Measurements from ENCODE around the gene ANTXR1.

Gene ANTXR1

GRCh38 chr2:69201259-69201658, 188.3 kb downstream of the ANTXR1 start:
- H3F3A ChIP-seq (ENCODE audit: low read depth): no peaks in the 10 kb centered on the region
- no peak overlapping the region for H2AFZ ChIP-seq (ENCODE audit: low read length)
- TF ChIP-seq, protein P1, sequence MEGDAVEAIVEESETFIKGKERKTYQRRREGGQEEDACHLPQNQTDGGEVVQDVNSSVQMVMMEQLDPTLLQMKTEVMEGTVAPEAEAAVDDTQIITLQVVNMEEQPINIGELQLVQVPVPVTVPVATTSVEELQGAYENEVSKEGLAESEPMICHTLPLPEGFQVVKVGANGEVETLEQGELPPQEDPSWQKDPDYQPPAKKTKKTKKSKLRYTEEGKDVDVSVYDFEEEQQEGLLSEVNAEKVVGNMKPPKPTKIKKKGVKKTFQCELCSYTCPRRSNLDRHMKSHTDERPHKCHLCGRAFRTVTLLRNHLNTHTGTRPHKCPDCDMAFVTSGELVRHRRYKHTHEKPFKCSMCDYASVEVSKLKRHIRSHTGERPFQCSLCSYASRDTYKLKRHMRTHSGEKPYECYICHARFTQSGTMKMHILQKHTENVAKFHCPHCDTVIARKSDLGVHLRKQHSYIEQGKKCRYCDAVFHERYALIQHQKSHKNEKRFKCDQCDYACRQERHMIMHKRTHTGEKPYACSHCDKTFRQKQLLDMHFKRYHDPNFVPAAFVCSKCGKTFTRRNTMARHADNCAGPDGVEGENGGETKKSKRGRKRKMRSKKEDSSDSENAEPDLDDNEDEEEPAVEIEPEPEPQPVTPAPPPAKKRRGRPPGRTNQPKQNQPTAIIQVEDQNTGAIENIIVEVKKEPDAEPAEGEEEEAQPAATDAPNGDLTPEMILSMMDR (conservative IDR thresholded peaks at IDR 0.05; ENCODE audit: low read length): no peak
- TF ChIP-seq EZH2phosphoT487 (IDR thresholded peaks at IDR 0.05; ENCODE audit: borderline replicate concordance): no peak
- H3K9ac ChIP-seq (ENCODE audit: low read depth, low read length, poor library complexity, severe bottlenecking): no peak overlapping the region
- no peaks in the 10 kb centered on the region for H3K9me3 ChIP-seq (ENCODE audit: insufficient read depth, low read depth, low read length)
- H3K79me2 ChIP-seq (ENCODE audit: insufficient read depth, low read length): no peaks in the 10 kb centered on the region
- no peaks in the 10 kb centered on the region for H4K20me1 ChIP-seq (ENCODE audit: insufficient read depth, low read length, poor library complexity, severe bottlenecking)
- no peak overlapping the region for H3K4me3 ChIP-seq (ENCODE audit: low read length, poor library complexity, severe bottlenecking)
- no peaks in the 10 kb centered on the region for H3K27me3 ChIP-seq (ENCODE audit: insufficient read depth, low read length, poor library complexity, severe bottlenecking)
- no peaks in the 10 kb centered on the region; the same call in 1 of the 2 replicates for H3K36me3 ChIP-seq (ENCODE audit: insufficient read depth, low read length)
- no peaks in the 10 kb centered on the region for H3K9me2 ChIP-seq (replicated peaks; ENCODE audit: low read depth, low read length)
- H3K4me2 ChIP-seq (ENCODE audit: low read depth, low read length, poor library complexity, severe bottlenecking): no peak overlapping the region
- no peaks in the 10 kb centered on the region for H3K4me1 ChIP-seq (ENCODE audit: insufficient read depth, low read length, poor library complexity, severe bottlenecking)

DNA sequence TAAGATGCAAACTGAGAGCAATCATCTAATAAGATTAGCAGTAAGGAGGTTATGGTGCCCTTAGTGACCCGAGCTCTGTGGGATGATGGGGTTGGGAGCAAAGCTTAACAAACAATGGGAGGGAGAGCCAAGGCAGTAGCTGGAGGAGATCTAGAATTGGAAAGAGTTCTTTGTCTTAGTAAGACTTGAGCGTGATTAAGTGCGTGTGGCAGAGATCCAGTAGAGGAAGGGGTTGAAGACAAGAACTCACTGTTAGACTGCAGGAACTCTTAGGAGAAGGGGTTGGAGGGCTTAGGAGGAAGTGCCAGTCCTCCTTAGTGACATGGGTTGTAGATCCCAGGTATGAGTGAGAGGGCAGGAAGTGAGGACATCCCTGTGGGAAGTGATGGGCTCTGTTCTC, 189.3 kb downstream of the ANTXR1 start:
- Histone ChIP-seq H3K4me2 (ENCODE audit: low read depth, low read length, poor library complexity, severe bottlenecking) (no peak overlapping the region), H3K27me3 (ENCODE audit: insufficient read depth, low read length, poor library complexity, severe bottlenecking) (no peaks in the 10 kb centered on the region), H3K9ac (ENCODE audit: low read depth, low read length, poor library complexity, severe bottlenecking) (no peak overlapping the region), H3K4me1 (ENCODE audit: insufficient read depth, low read length, poor library complexity, severe bottlenecking) (no peaks in the 10 kb centered on the region), H4K20me1 (ENCODE audit: insufficient read depth, low read length, poor library complexity, severe bottlenecking) (no peaks in the 10 kb centered on the region), H3K9me3 (ENCODE audit: insufficient read depth, low read depth, low read length) (no peaks in the 10 kb centered on the region), H2AFZ (ENCODE audit: low read length) (no peak overlapping the region), H3K36me3 (ENCODE audit: insufficient read depth, low read length) (no peaks in the 10 kb centered on the region; the same call in 1 of the 2 replicates), H3F3A (ENCODE audit: low read depth) (no peaks in the 10 kb centered on the region), H3K9me2 (replicated peaks; ENCODE audit: low read depth, low read length) (no peaks in the 10 kb centered on the region), H3K79me2 (ENCODE audit: insufficient read depth, low read length) (no peaks in the 10 kb centered on the region), H3K4me3 (ENCODE audit: low read length, poor library complexity, severe bottlenecking) (no peak overlapping the region)
- TF ChIP-seq EZH2phosphoT487 (IDR thresholded peaks at IDR 0.05; ENCODE audit: borderline replicate concordance): no peak
- TF ChIP-seq, protein P1 (conservative IDR thresholded peaks at IDR 0.05; ENCODE audit: low read length): no peak

GRCh38 chr2:69203166-69203985, 190.4 kb downstream of the ANTXR1 start:
- H3K79me2 ChIP-seq (ENCODE audit: insufficient read depth, low read length): no peaks in the 10 kb centered on the region
- H3K4me3 ChIP-seq (ENCODE audit: low read length, poor library complexity, severe bottlenecking): no peak overlapping the region
- H3K4me2 ChIP-seq (ENCODE audit: low read depth, low read length, poor library complexity, severe bottlenecking): no peak overlapping the region
- TF ChIP-seq, protein P1 (conservative IDR thresholded peaks at IDR 0.05; ENCODE audit: low read length): no peak
- TF ChIP-seq EZH2phosphoT487 (IDR thresholded peaks at IDR 0.05; ENCODE audit: borderline replicate concordance): no peak
- no peak overlapping the region for H2AFZ ChIP-seq (ENCODE audit: low read length)
- H3K9me2 ChIP-seq (replicated peaks; ENCODE audit: low read depth, low read length): no peaks in the 10 kb centered on the region
- no peaks in the 10 kb centered on the region for H4K20me1 ChIP-seq (ENCODE audit: insufficient read depth, low read length, poor library complexity, severe bottlenecking)
- no peaks in the 10 kb centered on the region; the same call in 1 of the 2 replicates for H3K36me3 ChIP-seq (ENCODE audit: insufficient read depth, low read length)
- H3K4me1 ChIP-seq (ENCODE audit: insufficient read depth, low read length, poor library complexity, severe bottlenecking): no peaks in the 10 kb centered on the region
- no peaks in the 10 kb centered on the region for H3K27me3 ChIP-seq (ENCODE audit: insufficient read depth, low read length, poor library complexity, severe bottlenecking)
- no peaks in the 10 kb centered on the region for H3K9me3 ChIP-seq (ENCODE audit: insufficient read depth, low read depth, low read length)
- no peaks in the 10 kb centered on the region for H3F3A ChIP-seq (ENCODE audit: low read depth)
- H3K9ac ChIP-seq (ENCODE audit: low read depth, low read length, poor library complexity, severe bottlenecking): no peak overlapping the region
